ENCODE data around the gene CDC42BPG. TPM values are rescaled to one million over a fixed set of nuclear protein-coding genes. Genes with fewer than 3 reads are reported as not detected.

Gene CDC42BPG
- total and polyA plus RNA-seq, 10 of the 15 experiments (the other 5 are each of a cell fraction or from before 2014, with no cell fraction given), result 0.02 to 1.3 (median 0.09) TPM; not detected in 1

DNA sequence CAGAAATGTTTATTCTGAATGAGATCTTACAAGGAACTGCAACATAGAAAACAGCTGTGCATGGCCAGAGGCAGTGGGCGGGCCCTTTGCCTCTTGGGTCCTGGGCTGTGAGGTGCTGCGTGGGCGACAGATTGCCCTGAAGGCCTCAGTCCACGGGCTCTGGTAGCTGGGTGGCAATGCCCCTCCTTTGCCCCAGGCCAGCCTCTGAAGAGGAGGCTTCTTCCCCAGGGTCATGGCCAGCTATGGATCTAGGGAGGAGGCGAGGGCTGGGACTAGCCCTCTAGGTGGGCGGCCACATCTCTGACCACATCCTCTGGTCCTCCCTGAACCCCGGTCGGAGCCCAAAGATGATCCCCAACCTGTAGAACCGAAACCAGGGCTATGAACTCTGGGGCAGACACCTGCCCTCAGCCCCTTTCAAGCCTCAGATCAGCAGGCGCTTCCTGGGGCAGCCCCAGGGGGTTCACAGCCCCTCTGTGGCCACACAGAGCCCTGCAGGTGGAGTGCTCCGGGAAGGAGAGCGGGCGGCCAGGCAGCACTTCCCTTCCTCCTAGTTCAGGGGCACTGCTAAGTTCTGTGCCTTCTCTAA lies 6.6 kb upstream of the CDC42BPG start (continued):
- TF ChIP-seq, protein P1, sequence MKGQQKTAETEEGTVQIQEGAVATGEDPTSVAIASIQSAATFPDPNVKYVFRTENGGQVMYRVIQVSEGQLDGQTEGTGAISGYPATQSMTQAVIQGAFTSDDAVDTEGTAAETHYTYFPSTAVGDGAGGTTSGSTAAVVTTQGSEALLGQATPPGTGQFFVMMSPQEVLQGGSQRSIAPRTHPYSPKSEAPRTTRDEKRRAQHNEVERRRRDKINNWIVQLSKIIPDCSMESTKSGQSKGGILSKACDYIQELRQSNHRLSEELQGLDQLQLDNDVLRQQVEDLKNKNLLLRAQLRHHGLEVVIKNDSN (IDR thresholded peaks at IDR 0.05; ENCODE audit: borderline replicate concordance, extremely low read length, insufficient read depth, low read depth, low read length), result no peak
- TF ChIP-seq SREBF2 (IDR thresholded peaks at IDR 0.05; ENCODE audit: low read length), result no peak
- peak; percentile 89 for TF ChIP-seq MEF2B (IDR thresholded peaks at IDR 0.05; ENCODE audit: partially characterized antibody, poor library complexity, severe bottlenecking)
- TF ChIP-seq JUNB (IDR thresholded peaks at IDR 0.05), result peak; percentile 54
- TF ChIP-seq, protein P2, sequence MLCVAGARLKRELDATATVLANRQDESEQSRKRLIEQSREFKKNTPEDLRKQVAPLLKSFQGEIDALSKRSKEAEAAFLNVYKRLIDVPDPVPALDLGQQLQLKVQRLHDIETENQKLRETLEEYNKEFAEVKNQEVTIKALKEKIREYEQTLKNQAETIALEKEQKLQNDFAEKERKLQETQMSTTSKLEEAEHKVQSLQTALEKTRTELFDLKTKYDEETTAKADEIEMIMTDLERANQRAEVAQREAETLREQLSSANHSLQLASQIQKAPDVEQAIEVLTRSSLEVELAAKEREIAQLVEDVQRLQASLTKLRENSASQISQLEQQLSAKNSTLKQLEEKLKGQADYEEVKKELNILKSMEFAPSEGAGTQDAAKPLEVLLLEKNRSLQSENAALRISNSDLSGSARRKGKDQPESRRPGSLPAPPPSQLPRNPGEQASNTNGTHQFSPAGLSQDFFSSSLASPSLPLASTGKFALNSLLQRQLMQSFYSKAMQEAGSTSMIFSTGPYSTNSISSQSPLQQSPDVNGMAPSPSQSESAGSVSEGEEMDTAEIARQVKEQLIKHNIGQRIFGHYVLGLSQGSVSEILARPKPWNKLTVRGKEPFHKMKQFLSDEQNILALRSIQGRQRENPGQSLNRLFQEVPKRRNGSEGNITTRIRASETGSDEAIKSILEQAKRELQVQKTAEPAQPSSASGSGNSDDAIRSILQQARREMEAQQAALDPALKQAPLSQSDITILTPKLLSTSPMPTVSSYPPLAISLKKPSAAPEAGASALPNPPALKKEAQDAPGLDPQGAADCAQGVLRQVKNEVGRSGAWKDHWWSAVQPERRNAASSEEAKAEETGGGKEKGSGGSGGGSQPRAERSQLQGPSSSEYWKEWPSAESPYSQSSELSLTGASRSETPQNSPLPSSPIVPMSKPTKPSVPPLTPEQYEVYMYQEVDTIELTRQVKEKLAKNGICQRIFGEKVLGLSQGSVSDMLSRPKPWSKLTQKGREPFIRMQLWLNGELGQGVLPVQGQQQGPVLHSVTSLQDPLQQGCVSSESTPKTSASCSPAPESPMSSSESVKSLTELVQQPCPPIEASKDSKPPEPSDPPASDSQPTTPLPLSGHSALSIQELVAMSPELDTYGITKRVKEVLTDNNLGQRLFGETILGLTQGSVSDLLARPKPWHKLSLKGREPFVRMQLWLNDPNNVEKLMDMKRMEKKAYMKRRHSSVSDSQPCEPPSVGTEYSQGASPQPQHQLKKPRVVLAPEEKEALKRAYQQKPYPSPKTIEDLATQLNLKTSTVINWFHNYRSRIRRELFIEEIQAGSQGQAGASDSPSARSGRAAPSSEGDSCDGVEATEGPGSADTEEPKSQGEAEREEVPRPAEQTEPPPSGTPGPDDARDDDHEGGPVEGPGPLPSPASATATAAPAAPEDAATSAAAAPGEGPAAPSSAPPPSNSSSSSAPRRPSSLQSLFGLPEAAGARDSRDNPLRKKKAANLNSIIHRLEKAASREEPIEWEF (IDR thresholded peaks at IDR 0.05; ENCODE audit: insufficient replicate concordance, low read depth, low read length), result peak; percentile 75
- TF ChIP-seq EED (IDR thresholded peaks at IDR 0.05; ENCODE audit: low read depth), result peak; percentile 98
- TF ChIP-seq, protein P3, sequence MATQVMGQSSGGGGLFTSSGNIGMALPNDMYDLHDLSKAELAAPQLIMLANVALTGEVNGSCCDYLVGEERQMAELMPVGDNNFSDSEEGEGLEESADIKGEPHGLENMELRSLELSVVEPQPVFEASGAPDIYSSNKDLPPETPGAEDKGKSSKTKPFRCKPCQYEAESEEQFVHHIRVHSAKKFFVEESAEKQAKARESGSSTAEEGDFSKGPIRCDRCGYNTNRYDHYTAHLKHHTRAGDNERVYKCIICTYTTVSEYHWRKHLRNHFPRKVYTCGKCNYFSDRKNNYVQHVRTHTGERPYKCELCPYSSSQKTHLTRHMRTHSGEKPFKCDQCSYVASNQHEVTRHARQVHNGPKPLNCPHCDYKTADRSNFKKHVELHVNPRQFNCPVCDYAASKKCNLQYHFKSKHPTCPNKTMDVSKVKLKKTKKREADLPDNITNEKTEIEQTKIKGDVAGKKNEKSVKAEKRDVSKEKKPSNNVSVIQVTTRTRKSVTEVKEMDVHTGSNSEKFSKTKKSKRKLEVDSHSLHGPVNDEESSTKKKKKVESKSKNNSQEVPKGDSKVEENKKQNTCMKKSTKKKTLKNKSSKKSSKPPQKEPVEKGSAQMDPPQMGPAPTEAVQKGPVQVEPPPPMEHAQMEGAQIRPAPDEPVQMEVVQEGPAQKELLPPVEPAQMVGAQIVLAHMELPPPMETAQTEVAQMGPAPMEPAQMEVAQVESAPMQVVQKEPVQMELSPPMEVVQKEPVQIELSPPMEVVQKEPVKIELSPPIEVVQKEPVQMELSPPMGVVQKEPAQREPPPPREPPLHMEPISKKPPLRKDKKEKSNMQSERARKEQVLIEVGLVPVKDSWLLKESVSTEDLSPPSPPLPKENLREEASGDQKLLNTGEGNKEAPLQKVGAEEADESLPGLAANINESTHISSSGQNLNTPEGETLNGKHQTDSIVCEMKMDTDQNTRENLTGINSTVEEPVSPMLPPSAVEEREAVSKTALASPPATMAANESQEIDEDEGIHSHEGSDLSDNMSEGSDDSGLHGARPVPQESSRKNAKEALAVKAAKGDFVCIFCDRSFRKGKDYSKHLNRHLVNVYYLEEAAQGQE (IDR thresholded peaks at IDR 0.05; ENCODE audit: low read depth, low read length), result no peak
- TF ChIP-seq, protein P4, sequence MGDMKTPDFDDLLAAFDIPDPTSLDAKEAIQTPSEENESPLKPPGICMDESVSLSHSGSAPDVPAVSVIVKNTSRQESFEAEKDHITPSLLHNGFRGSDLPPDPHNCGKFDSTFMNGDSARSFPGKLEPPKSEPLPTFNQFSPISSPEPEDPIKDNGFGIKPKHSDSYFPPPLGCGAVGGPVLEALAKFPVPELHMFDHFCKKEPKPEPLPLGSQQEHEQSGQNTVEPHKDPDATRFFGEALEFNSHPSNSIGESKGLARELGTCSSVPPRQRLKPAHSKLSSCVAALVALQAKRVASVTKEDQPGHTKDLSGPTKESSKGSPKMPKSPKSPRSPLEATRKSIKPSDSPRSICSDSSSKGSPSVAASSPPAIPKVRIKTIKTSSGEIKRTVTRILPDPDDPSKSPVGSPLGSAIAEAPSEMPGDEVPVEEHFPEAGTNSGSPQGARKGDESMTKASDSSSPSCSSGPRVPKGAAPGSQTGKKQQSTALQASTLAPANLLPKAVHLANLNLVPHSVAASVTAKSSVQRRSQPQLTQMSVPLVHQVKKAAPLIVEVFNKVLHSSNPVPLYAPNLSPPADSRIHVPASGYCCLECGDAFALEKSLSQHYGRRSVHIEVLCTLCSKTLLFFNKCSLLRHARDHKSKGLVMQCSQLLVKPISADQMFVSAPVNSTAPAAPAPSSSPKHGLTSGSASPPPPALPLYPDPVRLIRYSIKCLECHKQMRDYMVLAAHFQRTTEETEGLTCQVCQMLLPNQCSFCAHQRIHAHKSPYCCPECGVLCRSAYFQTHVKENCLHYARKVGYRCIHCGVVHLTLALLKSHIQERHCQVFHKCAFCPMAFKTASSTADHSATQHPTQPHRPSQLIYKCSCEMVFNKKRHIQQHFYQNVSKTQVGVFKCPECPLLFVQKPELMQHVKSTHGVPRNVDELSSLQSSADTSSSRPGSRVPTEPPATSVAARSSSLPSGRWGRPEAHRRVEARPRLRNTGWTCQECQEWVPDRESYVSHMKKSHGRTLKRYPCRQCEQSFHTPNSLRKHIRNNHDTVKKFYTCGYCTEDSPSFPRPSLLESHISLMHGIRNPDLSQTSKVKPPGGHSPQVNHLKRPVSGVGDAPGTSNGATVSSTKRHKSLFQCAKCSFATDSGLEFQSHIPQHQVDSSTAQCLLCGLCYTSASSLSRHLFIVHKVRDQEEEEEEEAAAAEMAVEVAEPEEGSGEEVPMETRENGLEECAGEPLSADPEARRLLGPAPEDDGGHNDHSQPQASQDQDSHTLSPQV (IDR thresholded peaks at IDR 0.05), result no peak
- no peak for TF ChIP-seq SUPT20H (IDR thresholded peaks at IDR 0.05; ENCODE audit: borderline replicate concordance, control insufficient read depth, low read depth, low read length)
- TF ChIP-seq GABPA (IDR thresholded peaks at IDR 0.05; ENCODE audit: low read depth), result no peak
- TF ChIP-seq ETV6 (conservative IDR thresholded peaks at IDR 0.05 in 1 of 2, IDR thresholded peaks at IDR 0.05 in 1 of 2; ENCODE audit: borderline replicate concordance in 1 of 2, low read depth in 1 of 2), result peak in 1 of 2 experiments; percentile 81; a peak in 1 of 4 replicates
- TF ChIP-seq ZNF217 (IDR thresholded peaks at IDR 0.05), result no peak
